T-helper 2 cell (primary cell): ENCODE results near the gene MTHFD2L.
A peak's percentile ranks its signal among the peaks of the same experiment; 100 is the strongest.

ENCODE experiments used
- DNase-seq, 5 experiments: peaks; one replicate each; pipeline versions ENCODE4 v3.0.0 to v3.0.0-alpha.2; 2012 to 2022

The MTHFD2L gene

DNA sequence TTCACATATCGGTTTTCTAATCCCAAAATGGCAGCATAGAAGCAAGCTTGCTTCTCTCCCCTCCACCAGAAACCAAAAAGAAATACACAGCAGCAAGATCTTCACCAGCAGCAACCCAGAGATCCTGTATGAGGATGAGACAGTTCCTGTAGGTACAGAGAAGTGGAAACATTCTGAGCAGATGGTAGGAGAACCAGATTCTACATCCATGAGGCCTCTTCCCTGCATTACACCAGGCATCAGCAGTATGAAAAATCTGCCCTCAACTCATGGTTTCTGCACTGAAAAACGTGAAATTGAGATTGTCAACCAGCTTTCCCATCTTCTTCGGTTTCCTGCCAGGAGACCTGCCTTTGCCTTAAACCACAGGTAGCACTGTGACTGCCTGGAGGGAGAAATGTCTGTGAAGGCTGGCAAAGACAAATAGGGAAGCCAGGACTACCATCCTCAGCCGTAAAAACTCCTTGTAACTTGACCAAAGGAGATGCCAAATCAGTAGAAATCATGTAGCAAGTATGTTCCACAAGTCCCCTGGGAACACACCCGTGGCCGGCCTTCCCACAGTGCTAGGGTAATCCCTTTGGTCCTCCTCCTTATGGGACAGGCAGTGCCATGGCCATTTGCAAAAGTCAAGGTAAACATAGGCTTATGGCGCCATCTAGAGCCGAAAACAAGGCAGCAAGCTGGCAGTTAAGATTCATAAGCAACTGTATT is 24.0 kb upstream of the MTHFD2L start:
- peak in 1 of 5 experiments; percentile 61 for DNase-seq

DNA sequence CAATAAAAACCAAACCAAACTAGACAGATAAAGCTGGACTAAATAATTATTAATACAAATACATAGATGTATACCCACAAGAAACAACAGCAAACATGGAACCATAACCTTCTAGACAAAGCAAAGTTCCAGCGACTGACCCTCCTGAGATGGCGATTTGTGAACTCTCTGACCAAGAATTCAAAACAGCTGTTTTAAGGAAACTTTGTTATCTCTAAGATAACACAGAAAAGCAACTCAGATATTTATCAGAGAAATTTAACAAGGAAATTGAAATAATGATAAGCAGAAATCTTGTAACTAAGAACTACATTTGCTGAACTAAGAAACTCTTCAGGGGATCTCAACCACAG is 23.4 kb upstream of the MTHFD2L start:
- DNase-seq, result no peak

- no peak for DNase-seq
Observed at GRCh38 chr4:74146581-74147129, 11.3 kb upstream of the MTHFD2L start.

DNA sequence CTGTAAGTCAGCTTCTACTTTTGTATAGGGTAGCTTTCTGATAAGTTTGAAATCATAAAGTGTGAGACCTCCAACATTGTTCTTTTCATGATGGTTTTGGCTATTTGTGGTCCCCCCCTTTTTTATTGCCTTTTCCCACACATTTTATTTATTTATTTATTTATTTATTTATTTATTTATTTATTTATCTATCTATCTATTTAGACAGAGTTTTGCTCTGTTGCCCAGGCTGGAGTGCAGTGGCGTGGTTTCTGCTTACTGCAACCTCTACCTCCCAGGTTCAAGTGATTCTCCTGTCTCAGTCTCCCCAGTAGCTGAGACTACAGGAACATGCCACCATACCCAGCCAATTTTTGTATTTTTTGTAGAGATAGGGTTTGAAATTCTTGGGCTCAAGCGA is 9.7 kb upstream of the MTHFD2L start:
- no peak for DNase-seq

- no peak for DNase-seq
Observed at GRCh38 chr4:74152836-74153235, 5.1 kb upstream of the MTHFD2L start.

DNA sequence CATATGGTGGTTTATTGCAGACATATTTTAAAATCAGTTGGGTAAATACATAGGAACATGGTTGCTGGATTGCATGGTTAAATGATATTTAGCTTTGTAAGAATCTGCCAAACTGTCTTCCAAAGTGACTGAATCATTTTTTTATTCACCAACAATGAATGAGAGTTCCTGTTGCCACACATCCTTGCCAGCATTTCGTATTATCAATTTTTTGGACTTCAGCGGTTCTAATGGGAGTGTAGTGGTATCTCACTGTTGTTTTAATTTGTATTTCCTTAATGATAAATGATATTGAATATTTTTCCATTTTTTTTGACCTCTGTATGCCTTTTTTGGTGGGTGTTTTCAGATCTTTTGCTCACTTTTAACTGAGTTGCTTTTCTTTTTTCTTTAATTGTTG is 1.4 kb upstream of the MTHFD2L start:
- no peak for DNase-seq

DNA sequence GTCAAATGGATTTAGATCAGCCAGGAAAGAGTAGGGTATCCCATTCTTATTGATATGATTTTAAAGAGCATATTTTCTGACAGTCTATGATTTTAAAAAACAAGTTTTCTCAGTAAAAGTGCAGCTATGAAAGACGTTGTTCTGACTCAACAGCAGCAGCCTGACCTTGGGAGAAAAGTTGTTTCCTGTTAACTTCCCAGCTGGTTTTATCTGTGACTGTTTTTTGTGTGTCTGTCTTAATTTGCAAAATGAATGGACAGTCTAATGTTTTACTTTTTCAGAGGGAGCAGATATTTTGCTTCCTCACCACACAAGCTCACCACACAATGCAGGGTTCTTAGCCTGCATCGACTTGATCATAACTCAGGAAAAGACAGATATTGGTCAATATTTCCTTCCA is 764 bp upstream of the MTHFD2L start:
- no peak for DNase-seq

DNA sequence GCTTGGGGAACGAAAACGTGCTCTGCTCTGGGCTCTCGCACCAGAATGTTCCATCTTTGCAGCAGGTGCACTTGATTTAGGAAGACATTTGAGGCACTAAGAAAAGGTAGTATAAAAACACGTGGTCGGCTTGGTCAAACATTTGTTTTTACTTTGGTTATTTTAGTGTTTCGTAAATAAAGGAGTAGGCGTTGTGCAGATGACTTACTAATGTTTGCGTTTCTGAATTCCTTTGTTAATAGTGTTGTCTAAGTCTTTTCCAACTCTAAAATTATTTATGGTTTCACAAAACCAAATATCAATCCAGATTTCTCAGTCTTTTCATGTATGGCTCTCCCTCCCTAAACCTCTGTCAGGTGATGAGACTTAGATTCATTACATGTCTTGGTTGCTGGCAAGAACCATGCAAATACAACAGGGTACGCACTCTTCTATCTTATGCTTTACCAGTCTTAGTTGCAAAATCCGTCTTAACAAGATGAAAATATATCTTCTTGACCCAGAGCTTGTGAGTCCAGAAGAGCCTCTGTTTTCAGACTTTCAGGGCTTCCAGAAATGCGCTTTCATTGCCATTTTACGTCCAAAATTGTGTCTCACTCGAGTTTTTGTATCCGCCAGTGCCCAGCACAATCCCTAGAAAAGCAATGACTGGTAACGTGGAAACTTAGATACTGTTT is 686 bp downstream of the MTHFD2L start:
- DNase-seq, result peak in 1 of 5 experiments; percentile 12

DNA sequence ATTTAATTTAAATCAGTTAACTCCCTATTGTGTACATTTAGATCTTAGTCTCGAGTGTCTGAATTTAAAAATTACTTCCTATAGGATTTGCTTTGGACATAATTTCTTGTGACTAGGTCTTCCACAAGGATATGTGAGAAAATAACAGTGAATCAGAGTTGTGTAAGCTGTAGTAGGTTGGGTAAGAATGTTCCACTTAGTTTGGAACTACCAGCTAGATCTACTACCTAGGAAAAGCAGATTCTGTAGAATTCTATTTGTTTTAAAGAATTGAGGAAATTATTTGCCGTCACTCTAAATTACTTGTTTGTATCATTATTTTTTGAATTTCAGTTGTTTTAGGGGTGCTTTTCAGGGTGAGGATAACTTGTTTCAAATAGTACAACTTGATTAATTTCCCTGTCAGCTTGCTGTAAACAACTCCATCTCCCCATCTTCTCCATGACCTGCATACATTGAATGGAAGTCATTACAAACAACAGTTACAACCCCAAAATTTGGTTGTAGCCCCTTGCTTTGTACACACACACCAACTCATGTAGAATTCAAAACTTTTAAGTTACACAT is 1.3 kb downstream of the MTHFD2L start:
- DNase-seq, result no peak

GRCh38 chr4:74161666-74162450 is 3.9 kb downstream of the MTHFD2L start:
- DNase-seq, result no peak

DNA sequence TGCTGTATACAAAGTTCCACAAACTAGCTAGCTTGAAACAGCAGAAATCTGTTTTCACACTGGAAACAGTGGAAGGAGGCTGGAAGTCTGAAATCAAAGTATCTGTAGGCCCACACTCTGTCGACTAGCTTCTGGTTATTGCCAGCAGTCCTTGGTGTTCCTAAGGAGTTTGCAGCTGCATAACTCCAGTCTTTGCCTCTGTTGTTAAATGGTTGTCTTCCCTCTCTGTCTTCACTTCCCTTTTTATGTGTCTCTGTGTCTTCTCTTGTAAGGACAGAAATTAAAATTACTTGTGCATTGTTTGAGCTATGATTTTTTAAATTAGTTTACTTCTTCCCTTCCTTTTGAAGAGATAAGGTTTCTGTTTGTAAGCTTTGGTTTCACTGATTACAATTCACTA is 8.2 kb downstream of the MTHFD2L start:
- no peak for DNase-seq

- DNase-seq, result no peak
Observed at GRCh38 chr4:74166818-74167217, 8.9 kb downstream of the MTHFD2L start.

DNA sequence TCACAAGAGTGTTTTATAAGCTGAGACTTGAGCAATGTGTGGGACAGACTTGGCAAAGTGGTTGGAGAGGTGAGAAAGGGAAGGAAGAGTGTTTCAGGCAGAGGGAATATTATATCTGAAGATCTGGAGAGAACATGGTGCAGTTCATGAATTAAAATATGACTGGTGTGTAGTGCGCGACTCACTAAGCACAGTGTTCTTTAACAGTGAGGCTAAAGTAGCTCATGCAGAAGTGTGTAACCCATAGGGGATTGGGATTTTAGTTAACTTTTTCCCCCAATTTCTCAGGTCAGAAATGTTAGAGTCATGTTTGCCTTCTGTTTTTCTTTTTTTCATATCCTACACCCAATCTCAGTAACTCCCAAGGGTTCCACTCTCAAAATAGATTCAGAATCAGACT is 9.7 kb downstream of the MTHFD2L start:
- no peak for DNase-seq

GRCh38 chr4:74168841-74169240 is 10.9 kb downstream of the MTHFD2L start:
- DNase-seq, result no peak

DNA sequence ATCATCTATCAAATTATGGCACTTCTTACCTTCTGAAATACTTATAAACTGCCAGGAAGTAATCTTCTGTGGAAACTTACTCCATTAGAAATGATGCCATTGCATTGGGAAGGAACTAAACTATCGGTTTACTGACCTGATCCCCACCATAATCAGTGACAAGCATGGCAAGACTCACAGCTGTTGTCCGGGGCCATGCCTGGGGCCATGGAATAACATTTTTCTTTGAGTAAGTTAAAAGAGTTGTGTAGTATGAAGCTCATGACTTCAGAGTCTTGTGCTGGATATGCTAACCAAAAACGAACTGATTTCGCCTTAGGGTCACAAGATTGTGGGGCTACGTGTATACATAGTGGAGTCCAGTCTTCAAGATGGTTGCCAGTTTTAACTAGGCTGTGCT is 15.4 kb downstream of the MTHFD2L start:
- DNase-seq, result no peak

DNA sequence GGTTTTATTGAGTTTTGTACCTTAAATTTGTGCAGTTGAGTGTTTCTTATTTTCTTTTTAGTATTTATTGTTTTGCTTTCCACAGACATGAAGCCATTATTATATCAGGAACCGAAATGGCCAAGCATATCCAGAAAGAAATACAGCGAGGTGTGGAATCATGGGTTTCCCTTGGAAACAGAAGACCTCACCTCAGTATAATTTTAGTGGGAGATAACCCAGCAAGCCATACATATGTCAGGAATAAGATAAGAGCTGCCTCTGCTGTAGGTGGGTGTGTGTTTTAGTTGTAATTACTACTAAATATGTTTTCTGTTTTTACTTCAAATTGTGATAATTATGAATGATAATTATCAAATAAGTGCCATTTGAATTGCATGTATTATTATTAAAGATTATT is 16.5 kb downstream of the MTHFD2L start:
- DNase-seq, result no peak

- DNase-seq, result no peak
Observed at GRCh38 chr4:74174941-74175340, 17.0 kb downstream of the MTHFD2L start.

GRCh38 chr4:74175379-74175778 is 17.5 kb downstream of the MTHFD2L start:
- DNase-seq, result no peak

DNA sequence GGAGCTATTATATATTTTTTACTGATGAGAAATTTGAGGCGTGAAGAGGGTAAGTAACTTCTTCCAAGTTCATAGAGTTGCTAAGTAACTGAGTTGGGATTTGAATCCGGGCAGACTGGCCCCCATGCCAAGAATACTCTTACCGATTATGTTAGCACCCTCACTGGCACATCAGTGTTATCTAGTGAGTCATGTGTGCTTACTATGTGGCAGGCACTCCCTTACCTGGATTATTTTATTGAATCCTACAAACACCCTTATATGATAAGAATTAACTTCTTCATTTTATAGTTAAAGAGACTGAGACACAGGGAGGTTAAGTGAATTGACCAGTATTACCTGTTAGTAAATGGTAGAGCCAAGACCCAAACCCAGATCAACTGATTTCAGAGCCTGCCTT is 20.9 kb downstream of the MTHFD2L start:
- no peak for DNase-seq

DNA sequence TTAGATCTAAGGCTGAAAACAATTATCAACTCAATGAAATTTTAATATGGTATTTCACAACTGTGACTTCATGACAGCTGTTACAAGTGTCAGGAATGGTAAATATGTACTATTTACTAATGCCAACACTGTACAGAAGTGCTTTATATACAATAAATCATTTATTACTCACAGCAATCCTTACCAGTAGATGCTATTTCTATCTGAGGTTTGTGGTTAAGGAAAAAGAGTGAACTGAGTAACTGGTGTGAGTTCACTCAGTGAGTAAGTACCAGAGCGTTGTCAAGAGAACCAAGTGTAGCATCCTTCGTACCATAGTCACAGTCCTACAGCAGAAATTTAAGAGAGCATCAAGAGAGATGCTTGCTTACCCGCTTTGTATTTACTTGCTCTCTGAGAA is 23.3 kb downstream of the MTHFD2L start:
- peak in 1 of 5 experiments; percentile 47 for DNase-seq

- no peak for DNase-seq
Observed at GRCh38 chr4:74188912-74189311, 31.0 kb downstream of the MTHFD2L start.

DNA sequence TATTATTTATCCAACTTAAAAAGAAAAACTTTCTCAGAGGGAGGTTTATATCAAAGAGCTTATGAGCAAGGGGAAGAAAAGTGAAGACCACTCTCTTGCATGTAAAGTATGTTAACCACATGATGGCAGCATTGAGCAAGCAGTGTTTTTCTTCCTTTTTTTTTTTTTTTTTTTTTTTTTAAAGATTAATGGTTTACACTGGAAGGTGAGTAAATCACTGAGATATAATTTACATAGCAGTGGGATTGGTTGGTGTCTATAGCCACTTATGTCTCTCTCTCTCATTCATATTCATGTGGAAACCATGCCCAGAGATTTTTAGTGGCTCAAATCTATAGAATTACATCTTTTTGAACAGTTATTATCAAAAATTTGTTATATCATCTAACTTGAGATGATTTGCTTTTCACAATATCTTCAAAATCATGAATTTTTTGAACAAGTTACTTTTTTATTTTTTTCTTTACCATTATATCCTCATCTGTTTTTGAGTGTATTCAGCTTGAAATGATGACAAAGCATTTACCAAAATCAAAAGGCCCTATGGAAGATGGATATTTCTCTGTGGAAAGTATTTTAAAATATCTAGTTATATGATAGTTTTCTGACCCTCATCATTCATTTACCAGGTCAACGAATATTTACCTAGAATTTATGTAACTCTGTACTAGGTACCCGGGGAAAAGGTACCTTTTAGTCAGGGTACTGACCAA is 31.6 kb downstream of the MTHFD2L start:
- DNase-seq, result peak in 2 of 5 experiments; percentile 4 to 56

DNA sequence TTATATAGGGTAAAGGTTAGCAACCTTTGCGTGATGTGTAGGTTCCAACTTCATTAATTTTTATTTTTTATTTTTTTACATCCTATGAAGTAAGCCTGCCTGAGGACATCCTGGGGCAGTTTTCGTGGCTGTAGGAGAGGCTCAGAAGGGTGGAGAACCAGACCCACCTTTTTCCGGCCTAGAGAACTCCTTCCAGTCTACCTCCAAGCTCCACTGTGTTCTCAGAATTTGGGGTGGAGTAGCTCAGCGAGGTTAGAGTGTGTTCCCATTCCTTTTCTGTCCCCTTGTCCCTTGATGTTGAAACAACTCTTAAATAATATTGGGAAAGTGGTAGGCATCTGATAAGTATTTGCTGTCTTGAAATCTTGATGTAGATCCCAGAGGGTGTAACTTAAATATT is 32.4 kb downstream of the MTHFD2L start:
- no peak for DNase-seq
